Calu3 (cell line): Measurements from ENCODE around the gene GXYLT2. TPM values are rescaled to one million over a fixed set of nuclear protein-coding genes. Genes with fewer than 3 reads are reported as not detected.

Source experiments
- BruUV-seq: library from RNA; stranded (reverse); fragments of 400-500 nt; replicated peaks from 2 replicates; lab custom pipeline; 2021; lab: Mats Ljungman, UMichigan
- CTCF ChIA-PET: fragments of 300-600 bp; sonication (Branson Sonifier 250); formaldehyde crosslinking; loops from one replicate; lab custom pipeline; 2022; ENCODE audit warnings: antibody characterized with exemption; lab: Charles Lee
- DNase-seq: peaks from one replicate; pipeline ENCODE4 v3.0.0; 2022
- H3K27ac Mint-ChIP-seq: one replicate; pipeline ENCODE4 v1.8.0; 2022; ENCODE audit warnings: mixed read lengths; ENCODE audit not compliant: unreplicated experiment
- H3K27me3 Mint-ChIP-seq: one replicate; pipeline ENCODE4 v1.8.0; 2022; ENCODE audit warnings: mixed read lengths; ENCODE audit not compliant: unreplicated experiment
- H3K36me3 Mint-ChIP-seq: one replicate; pipeline ENCODE4 v1.8.0; 2022; ENCODE audit warnings: mild to moderate bottlenecking, moderate library complexity, mixed read lengths; ENCODE audit not compliant: insufficient read depth, unreplicated experiment
- H3K4me1 Mint-ChIP-seq: one replicate; pipeline ENCODE4 v1.8.0; 2022; ENCODE audit warnings: mild to moderate bottlenecking, low read depth, mixed read lengths; ENCODE audit not compliant: unreplicated experiment
- H3K4me3 Mint-ChIP-seq: one replicate; pipeline ENCODE4 v1.8.0; 2022; ENCODE audit warnings: mild to moderate bottlenecking, low read depth, moderate library complexity, mixed read lengths; ENCODE audit not compliant: unreplicated experiment
- H3K9me3 Mint-ChIP-seq: one replicate; pipeline ENCODE4 v1.8.0; 2022; ENCODE audit warnings: low read depth, mixed read lengths; ENCODE audit not compliant: unreplicated experiment
- intact Hi-C: fragments of 100-400 bp; cut with micrococcal nuclease; formaldehyde crosslinking; loops from one replicate; pipeline ENCODE4 v1.10.0; 2022; ENCODE audit not compliant: unreplicated experiment
- total RNA-seq: library from RNA; stranded (reverse); gene quantifications from 2 replicates; pipeline ENCODE4 v1.2.3, GENCODE V29; 2022
- TF ChIP-seq, protein P1 (sequence below): fragments of 200-600 bp; IDR thresholded peaks from one replicate; pipeline ENCODE4 v1.8.0; 2022; ENCODE audit warnings: antibody characterized with exemption; ENCODE audit not compliant: unreplicated experiment

Gene GXYLT2
- total RNA-seq, 1 experiment from 2014 or later: 0.52 TPM

DNA sequence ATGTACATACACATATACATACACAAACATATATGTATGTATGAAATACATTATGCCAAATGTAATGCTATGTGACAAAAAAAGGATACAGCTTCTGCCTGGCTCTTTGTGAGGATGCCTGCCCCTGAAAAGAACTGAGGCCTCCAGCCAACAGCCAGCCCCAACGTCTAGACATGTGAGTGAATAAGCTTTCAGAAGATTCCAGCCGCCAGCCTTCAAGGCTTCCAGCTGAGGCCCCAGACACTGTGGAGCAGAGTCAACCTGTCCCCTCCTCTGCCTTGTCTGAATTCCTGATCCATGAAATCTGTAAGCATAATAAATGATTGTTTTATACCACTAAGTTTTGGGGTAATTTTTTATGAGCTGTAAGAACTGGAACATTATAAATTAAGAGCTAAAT, 24.7 kb downstream of the GXYLT2 start:
- Mint-ChIP-seq H3K4me1 (no peaks in the 10 kb centered on the region), H3K9me3 (no peaks in the 10 kb centered on the region), H3K36me3 (no peaks in the 10 kb centered on the region), H3K27me3 (peaks cover 13% of the 10 kb centered on the region), H3K27ac (no peak overlapping the region), H3K4me3 (no peak overlapping the region)
- no TSS peak for BruUV-seq
- CTCF ChIA-PET: interaction anchor here (0.6 to 0.9 kb wide), 2 partner anchors 13 to 74 kb away, joined by 4 read pairs; no protein-coding TSS in a partner anchor
- TF ChIP-seq, protein P1, sequence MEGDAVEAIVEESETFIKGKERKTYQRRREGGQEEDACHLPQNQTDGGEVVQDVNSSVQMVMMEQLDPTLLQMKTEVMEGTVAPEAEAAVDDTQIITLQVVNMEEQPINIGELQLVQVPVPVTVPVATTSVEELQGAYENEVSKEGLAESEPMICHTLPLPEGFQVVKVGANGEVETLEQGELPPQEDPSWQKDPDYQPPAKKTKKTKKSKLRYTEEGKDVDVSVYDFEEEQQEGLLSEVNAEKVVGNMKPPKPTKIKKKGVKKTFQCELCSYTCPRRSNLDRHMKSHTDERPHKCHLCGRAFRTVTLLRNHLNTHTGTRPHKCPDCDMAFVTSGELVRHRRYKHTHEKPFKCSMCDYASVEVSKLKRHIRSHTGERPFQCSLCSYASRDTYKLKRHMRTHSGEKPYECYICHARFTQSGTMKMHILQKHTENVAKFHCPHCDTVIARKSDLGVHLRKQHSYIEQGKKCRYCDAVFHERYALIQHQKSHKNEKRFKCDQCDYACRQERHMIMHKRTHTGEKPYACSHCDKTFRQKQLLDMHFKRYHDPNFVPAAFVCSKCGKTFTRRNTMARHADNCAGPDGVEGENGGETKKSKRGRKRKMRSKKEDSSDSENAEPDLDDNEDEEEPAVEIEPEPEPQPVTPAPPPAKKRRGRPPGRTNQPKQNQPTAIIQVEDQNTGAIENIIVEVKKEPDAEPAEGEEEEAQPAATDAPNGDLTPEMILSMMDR: no peak
- DNase-seq: no peak
- intact Hi-C loops: no loop called here

DNA sequence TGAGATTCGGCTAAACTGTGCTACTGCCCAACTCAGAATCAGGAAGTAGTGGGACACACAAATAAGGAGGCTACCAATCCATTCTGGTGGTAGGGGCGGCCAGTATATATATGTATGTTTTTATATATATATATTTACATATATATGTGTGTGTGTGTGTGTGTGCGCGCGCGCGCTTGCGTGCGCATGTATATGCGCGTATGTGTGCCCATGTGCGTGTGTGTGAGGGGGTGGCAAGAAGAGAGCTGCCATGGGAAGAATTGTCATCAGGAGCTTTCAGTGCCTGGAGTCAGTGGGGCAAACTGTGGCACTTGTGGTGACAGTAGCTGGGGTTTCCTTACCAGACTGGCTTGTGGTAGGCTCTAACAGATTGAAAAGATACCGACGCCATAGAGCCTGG, 26.5 kb downstream of the GXYLT2 start:
- no TSS peak for BruUV-seq
- intact Hi-C loops: no loop called here
- H3K36me3 Mint-ChIP-seq: no peaks in the 10 kb centered on the region
- CTCF ChIA-PET: interaction anchor here (1.0 kb wide), 1 partner anchor 63 kb away, joined by 3 read pairs; no protein-coding TSS in a partner anchor
- peaks cover 9% of the 10 kb centered on the region for H3K27me3 Mint-ChIP-seq
- no peak overlapping the region for H3K4me3 Mint-ChIP-seq
- H3K4me1 Mint-ChIP-seq: no peaks in the 10 kb centered on the region
- TF ChIP-seq, protein P1: no peak
- no peak for DNase-seq
- no peaks in the 10 kb centered on the region for H3K9me3 Mint-ChIP-seq
- H3K27ac Mint-ChIP-seq: no peak overlapping the region

DNA sequence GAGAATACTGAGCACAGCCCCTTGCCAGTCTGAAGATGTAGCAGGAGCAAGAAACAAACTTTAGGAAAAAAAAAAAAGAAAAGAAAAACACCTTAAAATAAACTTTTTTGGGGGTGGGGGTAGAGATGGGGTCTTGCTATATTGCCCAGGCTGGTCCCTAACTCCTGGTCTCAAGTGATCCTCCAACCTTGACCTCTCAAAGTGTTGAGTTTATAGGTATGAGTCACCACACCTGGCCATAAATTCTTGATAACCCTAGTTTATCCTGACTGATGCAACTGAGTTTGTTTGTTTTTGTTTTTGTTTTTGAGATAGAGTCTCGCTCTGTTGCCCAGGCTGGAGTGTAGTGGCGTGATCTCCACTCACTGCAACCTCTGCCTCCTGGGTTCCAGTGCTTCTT, 28.4 kb downstream of the GXYLT2 start:
- no peak for DNase-seq
- Mint-ChIP-seq H3K4me1 (no peaks in the 10 kb centered on the region), H3K4me3 (no peak overlapping the region), H3K27ac (no peak overlapping the region), H3K36me3 (no peaks in the 10 kb centered on the region), H3K9me3 (no peaks in the 10 kb centered on the region), H3K27me3 (no peaks in the 10 kb centered on the region)
- intact Hi-C loops: no loop called here
- TF ChIP-seq, protein P1: no peak
- CTCF ChIA-PET: no interaction called here
- BruUV-seq: no TSS peak

DNA sequence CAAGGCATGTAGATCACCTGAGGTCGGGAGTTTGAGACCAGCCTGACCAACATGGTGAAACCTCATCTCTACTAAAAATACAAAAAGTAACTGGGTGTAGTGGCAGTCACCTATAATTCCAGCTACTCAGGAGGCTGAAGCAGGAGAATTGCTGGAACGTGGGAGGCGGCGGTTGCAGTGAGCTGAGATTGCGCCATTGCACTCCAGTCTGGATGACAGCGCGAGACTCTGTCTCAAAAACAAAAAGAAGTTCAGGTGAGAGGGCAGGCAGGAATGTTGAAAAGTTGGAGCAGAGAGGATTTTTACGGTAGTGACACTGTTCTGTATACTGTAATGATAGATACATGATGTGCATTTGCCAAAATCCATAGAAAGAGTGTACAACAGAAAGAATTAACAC, 31.7 kb downstream of the GXYLT2 start:
- no peaks in the 10 kb centered on the region for H3K27me3 Mint-ChIP-seq
- no peaks in the 10 kb centered on the region for H3K9me3 Mint-ChIP-seq
- H3K4me1 Mint-ChIP-seq: no peaks in the 10 kb centered on the region
- no peak for DNase-seq
- BruUV-seq: no TSS peak
- no peaks in the 10 kb centered on the region for H3K36me3 Mint-ChIP-seq
- no peak overlapping the region for H3K27ac Mint-ChIP-seq
- H3K4me3 Mint-ChIP-seq: no peak overlapping the region
- TF ChIP-seq, protein P1: no peak
- CTCF ChIA-PET: no interaction called here
- intact Hi-C loops: no loop called here
